Erythroblast (primary cell): ENCODE measurements around the gene SEMA4G.

Experiments used
- DNase-seq, 2 experiments: peaks; one replicate each; lab custom pipeline; 2025; lab: John Stamatoyannopoulos, UW
- GATA1 ChIP-seq: IDR thresholded peaks from 2 replicates; pipeline ENCODE4 v1.6.1; 2011; ENCODE audit warnings: low read depth, mild to moderate bottlenecking, control low read depth, low read length, moderate library complexity
- POLR2A ChIP-seq: IDR thresholded peaks from 2 replicates; pipeline ENCODE4 v1.6.1; 2011; ENCODE audit warnings: mild to moderate bottlenecking, low read length

SEMA4G gene

GRCh38 chr10:100989088-100989487, 19.8 kb downstream of the SEMA4G start:
- TF ChIP-seq POLR2A (no peak), GATA1 (no peak)
- DNase-seq, result no peak

- DNase-seq, result no peak
These were observed 24.8 kb downstream of the SEMA4G start for GRCh38 chr10:100993986-100994708.

GRCh38 chr10:100995181-100995580, 25.9 kb downstream of the SEMA4G start:
- TF ChIP-seq GATA1 (no peak), POLR2A (no peak)
- no peak for DNase-seq

More at GRCh38 chr10:100993986-100994708, 24.8 kb downstream of the SEMA4G start:
- TF ChIP-seq GATA1 (no peak), POLR2A (no peak)

GRCh38 chr10:100996678-100997359, 27.5 kb downstream of the SEMA4G start:
- TF ChIP-seq POLR2A (no peak), GATA1 (no peak)
- DNase-seq, result peak; percentile 54 to 61

GRCh38 chr10:100997360-100998182, 28.3 kb downstream of the SEMA4G start:
- DNase-seq, result peak; percentile 79 to 87
- TF ChIP-seq POLR2A (peak; percentile 38), GATA1 (no peak)

- DNase-seq, result peak; percentile 83 to 87
- no peak for TF ChIP-seq POLR2A
These were observed 29.1 kb downstream of the SEMA4G start for GRCh38 chr10:100998183-100998990.

GRCh38 chr10:100998991-100999741, 29.9 kb downstream of the SEMA4G start:
- peak; percentile 83 to 90 for DNase-seq
- TF ChIP-seq POLR2A (peak; percentile 54), GATA1 (no peak)

- TF ChIP-seq GATA1, result no peak
- no peak for TF ChIP-seq POLR2A
- no peak for DNase-seq
These were observed 30.4 kb downstream of the SEMA4G start, which contains the start of gene LZTS2 for GRCh38 chr10:100999742-101000126. TSS of gene LZTS2 (plus strand) at chr10:100999808. CDS start at chr10:101002539, 2,731 bp downstream.

- no peak for TF ChIP-seq GATA1
- DNase-seq, result peak; percentile 42 to 50
These were observed 31.0 kb downstream of the SEMA4G start for GRCh38 chr10:101000127-101000914.

- TF ChIP-seq GATA1 (no peak), POLR2A (no peak)
- DNase-seq, result peak; percentile 24 to 46
These were observed 31.8 kb downstream of the SEMA4G start for GRCh38 chr10:101000915-101001658.

GRCh38 chr10:101001659-101002035, 32.3 kb downstream of the SEMA4G start:
- TF ChIP-seq POLR2A (no peak), GATA1 (no peak)
- no peak for DNase-seq
